SKM-1 treated with dmso at 0.1 percent for 144 hours (cell line): ENCODE data around the gene FLOT1.
"Not testable (repeated sequence)": the region's sequence is repeated elsewhere in the genome, so short reads cannot be mapped to it uniquely, and the experiment has no call there.

Experiments
- DNase-seq: peaks from one replicate; lab custom pipeline; 2025; ENCODE audit not compliant: unreplicated experiment; lab: John Stamatoyannopoulos, UW

Gene FLOT1

GRCh38 chr6:30767158-30767943 lies 24.9 kb upstream of the FLOT1 start:
- no peak for DNase-seq

GRCh38 chr6:30766461-30767157 lies 24.1 kb upstream of the FLOT1 start:
- no peak for DNase-seq

GRCh38 chr6:30765495-30765894 lies 23.0 kb upstream of the FLOT1 start:
- not testable (repeated sequence) for DNase-seq

- DNase-seq: not testable (repeated sequence)
Observed at GRCh38 chr6:30764490-30765043, 22.1 kb upstream of the FLOT1 start.

GRCh38 chr6:30763618-30764489 lies 21.4 kb upstream of the FLOT1 start:
- DNase-seq: no peak

- DNase-seq: no peak
Observed at GRCh38 chr6:30763155-30763617, 20.7 kb upstream of the FLOT1 start.

- no peak for DNase-seq
Observed at GRCh38 chr6:30761791-30762429, 19.4 kb upstream of the FLOT1 start.

- DNase-seq: no peak
Observed at GRCh38 chr6:30760549-30760948, 18.1 kb upstream of the FLOT1 start.

- DNase-seq: no peak
Observed at GRCh38 chr6:30759575-30760239, 17.2 kb upstream of the FLOT1 start.

GRCh38 chr6:30757261-30757904 lies 14.9 kb upstream of the FLOT1 start:
- DNase-seq: no peak

GRCh38 chr6:30756405-30757003 lies 14.0 kb upstream of the FLOT1 start:
- DNase-seq: not testable (repeated sequence)

GRCh38 chr6:30754631-30755030 lies 12.1 kb upstream of the FLOT1 start:
- no peak for DNase-seq

- DNase-seq: peak; percentile 35
Observed at GRCh38 chr6:30752157-30752927, 9.9 kb upstream of the FLOT1 start.

GRCh38 chr6:30750379-30750668 lies 7.8 kb upstream of the FLOT1 start:
- no peak for DNase-seq

- no peak for DNase-seq
Observed at GRCh38 chr6:30749554-30750378, 7.3 kb upstream of the FLOT1 start.

GRCh38 chr6:30748851-30749540 lies 6.5 kb upstream of the FLOT1 start:
- DNase-seq: no peak
